Choroid plexus epithelial cell (primary cell): ENCODE results near the gene CEP44.
A peak's percentile ranks its signal among the peaks of the same experiment; 100 is the strongest.

Source experiments
- DNase-seq: peaks from one replicate; pipeline ENCODE4 v3.0.0-alpha.2; 2010; ENCODE audit warnings: low read depth
- H3K4me3 ChIP-seq: 2 replicates; pipeline ENCODE4 v1.5.1; 2011; ENCODE audit warnings: low read depth, mild to moderate bottlenecking, control low read depth, low read length, moderate library complexity
- TF ChIP-seq, protein P1 (sequence below): conservative IDR thresholded peaks from 2 replicates; pipeline ENCODE4 v1.5.1; 2011; ENCODE audit warnings: low read depth, mild to moderate bottlenecking, control low read depth, inconsistent platforms, low read length, moderate library complexity

The CEP44 gene

GRCh38 chr4:174262624-174263444 is 20.9 kb upstream of the CEP44 start:
- TF ChIP-seq, protein P1, sequence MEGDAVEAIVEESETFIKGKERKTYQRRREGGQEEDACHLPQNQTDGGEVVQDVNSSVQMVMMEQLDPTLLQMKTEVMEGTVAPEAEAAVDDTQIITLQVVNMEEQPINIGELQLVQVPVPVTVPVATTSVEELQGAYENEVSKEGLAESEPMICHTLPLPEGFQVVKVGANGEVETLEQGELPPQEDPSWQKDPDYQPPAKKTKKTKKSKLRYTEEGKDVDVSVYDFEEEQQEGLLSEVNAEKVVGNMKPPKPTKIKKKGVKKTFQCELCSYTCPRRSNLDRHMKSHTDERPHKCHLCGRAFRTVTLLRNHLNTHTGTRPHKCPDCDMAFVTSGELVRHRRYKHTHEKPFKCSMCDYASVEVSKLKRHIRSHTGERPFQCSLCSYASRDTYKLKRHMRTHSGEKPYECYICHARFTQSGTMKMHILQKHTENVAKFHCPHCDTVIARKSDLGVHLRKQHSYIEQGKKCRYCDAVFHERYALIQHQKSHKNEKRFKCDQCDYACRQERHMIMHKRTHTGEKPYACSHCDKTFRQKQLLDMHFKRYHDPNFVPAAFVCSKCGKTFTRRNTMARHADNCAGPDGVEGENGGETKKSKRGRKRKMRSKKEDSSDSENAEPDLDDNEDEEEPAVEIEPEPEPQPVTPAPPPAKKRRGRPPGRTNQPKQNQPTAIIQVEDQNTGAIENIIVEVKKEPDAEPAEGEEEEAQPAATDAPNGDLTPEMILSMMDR, result no peak
- peak; percentile 34 for DNase-seq
- H3K4me3 ChIP-seq, result no peak overlapping the region

DNA sequence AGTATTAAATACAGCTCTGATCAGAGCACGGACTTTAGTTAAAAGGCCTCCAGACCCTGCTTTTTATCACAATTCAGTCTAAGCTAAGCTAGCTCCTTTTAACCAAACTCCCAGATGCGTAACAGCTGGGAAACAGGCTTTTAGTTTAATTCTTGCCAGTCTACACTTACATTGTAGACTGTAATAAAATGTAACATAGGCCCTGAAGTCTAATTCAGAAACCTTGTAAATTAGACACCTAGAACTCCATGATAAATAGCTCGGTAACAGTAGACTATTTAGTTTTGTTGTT is 20.3 kb upstream of the CEP44 start:
- TF ChIP-seq, protein P1, result no peak
- H3K4me3 ChIP-seq, result no peak overlapping the region
- DNase-seq, result no peak

DNA sequence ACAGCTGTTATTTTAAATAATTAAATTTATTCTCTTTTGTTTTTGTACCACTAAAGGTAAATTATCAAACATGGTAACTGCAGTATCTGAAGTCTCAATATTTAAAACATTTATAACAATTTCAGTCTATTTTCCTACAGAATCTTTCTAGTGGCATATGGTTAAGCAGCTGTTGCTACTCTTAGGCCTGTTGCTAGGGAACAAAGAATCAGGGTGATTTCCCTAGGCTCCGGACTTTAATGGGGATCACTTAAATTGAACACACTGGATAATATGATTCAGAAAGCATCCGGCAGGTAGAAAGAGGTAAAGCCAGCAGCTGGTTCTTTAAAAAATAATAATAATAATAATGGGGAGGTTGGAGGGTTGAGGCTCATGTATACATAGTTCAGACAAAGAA is 17.8 kb upstream of the CEP44 start:
- peak; percentile 6 for DNase-seq
- TF ChIP-seq, protein P1, result no peak
- H3K4me3 ChIP-seq, result no peak overlapping the region

DNA sequence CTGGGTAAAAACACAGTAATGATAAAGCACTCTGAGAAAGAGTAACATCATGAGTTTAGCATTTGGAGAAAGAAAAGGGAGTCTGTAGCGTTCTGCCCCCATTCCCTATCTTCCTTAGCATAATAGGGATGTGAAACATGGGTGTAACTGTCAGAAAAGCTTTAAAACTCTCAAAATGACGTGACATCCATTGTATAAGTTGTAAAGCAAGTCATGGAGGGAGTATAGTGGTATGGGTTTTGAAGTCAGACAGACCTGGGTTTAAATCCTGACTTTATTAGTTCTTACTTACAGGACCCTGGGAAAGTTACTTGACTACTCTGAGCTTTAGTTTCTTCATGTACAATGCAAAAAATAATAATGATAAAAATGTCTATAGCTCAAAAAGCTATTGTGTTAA is 17.3 kb upstream of the CEP44 start:
- no peak for DNase-seq
- H3K4me3 ChIP-seq, result no peak overlapping the region
- TF ChIP-seq, protein P1, result no peak

DNA sequence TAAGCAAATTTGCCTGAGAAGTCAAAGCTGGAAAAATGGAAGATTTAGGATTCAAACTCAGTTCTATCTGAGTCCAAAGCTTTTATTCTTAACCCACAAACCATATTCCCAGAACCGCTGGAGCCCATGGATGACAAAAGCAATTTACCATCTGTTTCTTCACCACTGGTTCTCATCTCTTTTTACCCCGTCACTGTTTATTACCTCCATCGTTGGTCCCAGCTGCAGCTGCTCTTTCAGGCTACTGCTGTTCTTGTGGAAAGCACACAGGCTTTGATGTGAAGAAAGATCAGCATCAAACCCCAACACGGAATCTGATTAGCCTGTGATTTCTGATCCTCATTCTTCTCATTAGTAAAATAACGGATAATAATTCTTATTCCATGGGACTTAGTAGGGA is 9.8 kb upstream of the CEP44 start:
- TF ChIP-seq, protein P1, result no peak
- H3K4me3 ChIP-seq, result no peak overlapping the region
- DNase-seq, result no peak

GRCh38 chr4:174274436-174274835 is 9.3 kb upstream of the CEP44 start:
- TF ChIP-seq, protein P1, result no peak
- no peak overlapping the region for H3K4me3 ChIP-seq
- DNase-seq, result no peak

DNA sequence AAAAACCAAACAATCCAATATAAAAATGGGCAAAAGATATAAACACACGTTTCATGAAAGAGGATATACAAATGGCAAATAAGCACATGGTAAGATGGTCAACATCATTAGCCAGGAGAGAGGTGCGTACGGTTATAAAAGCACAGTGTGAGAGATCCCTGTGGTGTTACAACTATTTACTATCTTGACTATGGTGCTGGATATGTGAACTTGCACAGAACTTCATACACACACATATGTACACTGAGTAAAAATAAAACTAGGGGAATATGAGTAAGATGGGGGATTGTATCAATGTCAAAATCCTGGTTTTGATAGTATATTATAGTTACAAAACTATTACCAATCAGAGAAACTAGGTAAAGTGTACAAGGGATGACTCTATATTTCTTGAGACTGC is 8.6 kb upstream of the CEP44 start:
- DNase-seq, result no peak
- TF ChIP-seq, protein P1, result no peak
- H3K4me3 ChIP-seq, result no peak overlapping the region
